Mucosa of rectum (tissue), 2 donors: ENCODE results near the gene LMX1A.

ENCODE experiments used
- H3K27ac ChIP-seq, 2 donors: one replicate each; pipeline ENCODE4 v1.7.0; 2013; ENCODE audit warnings: inconsistent platforms in 2 of 2, low read depth in 2 of 2, low read length in 2 of 2
- H3K27me3 ChIP-seq, 2 donors: one replicate each; pipeline ENCODE4 v1.7.0; 2013; ENCODE audit warnings: low read length in 2 of 2; ENCODE audit not compliant: control insufficient read depth in 2 of 2, insufficient read depth in 2 of 2
- H3K36me3 ChIP-seq, 2 donors: one replicate each; pipeline ENCODE4 v1.7.0; 2013; ENCODE audit warnings: low read length in 2 of 2; ENCODE audit not compliant: control insufficient read depth in 2 of 2, insufficient read depth in 2 of 2
- H3K4me1 ChIP-seq, 2 donors: one replicate each; pipeline ENCODE4 v1.7.0; 2013; ENCODE audit warnings: low read length in 2 of 2, mild to moderate bottlenecking in 1 of 2; ENCODE audit not compliant: control insufficient read depth in 2 of 2, insufficient read depth in 2 of 2
- H3K4me3 ChIP-seq, 2 donors: one replicate each; pipeline ENCODE4 v1.7.0; 2013; ENCODE audit warnings: low read length in 2 of 2
- H3K9ac ChIP-seq, 2 donors: one replicate each; pipeline ENCODE4 v1.7.0; 2013; ENCODE audit warnings: low read length in 2 of 2, low read depth in 1 of 2, mild to moderate bottlenecking in 1 of 2
- H3K9me3 ChIP-seq, 2 donors: one replicate each; pipeline ENCODE4 v1.7.0; 2013; ENCODE audit warnings: low read length in 2 of 2; ENCODE audit not compliant: control insufficient read depth in 2 of 2
- donor health status: healthy.
- donor health status: Normal muscosa, but diverticular disease.

Gene LMX1A

GRCh38 chr1:165276314-165276713, 80.2 kb downstream of the LMX1A start:
- Histone ChIP-seq H3K9me3 (no peaks in the 10 kb centered on the region), H3K27me3 (no peaks in the 10 kb centered on the region), H3K4me1 (no peaks in the 10 kb centered on the region), H3K9ac (no peak overlapping the region), H3K4me3 (no peak overlapping the region), H3K27ac (no peak overlapping the region), H3K36me3 (no peaks in the 10 kb centered on the region)

- no peaks in the 10 kb centered on the region for H3K4me1 ChIP-seq
- no peak overlapping the region for H3K9ac ChIP-seq
- no peaks in the 10 kb centered on the region for H3K27me3 ChIP-seq
- H3K4me3 ChIP-seq, result no peak overlapping the region
- no peak overlapping the region for H3K27ac ChIP-seq
- no peaks in the 10 kb centered on the region for H3K36me3 ChIP-seq
- no peaks in the 10 kb centered on the region for H3K9me3 ChIP-seq
These were observed 91.2 kb downstream of the LMX1A start for GRCh38 chr1:165265196-165265838.

- Histone ChIP-seq H3K4me3 (no peak overlapping the region), H3K4me1 (no peaks in the 10 kb centered on the region), H3K27ac (no peak overlapping the region), H3K36me3 (no peaks in the 10 kb centered on the region), H3K9ac (no peak overlapping the region), H3K9me3 (no peaks in the 10 kb centered on the region), H3K27me3 (no peaks in the 10 kb centered on the region)
These were observed 96.6 kb downstream of the LMX1A start for GRCh38 chr1:165259706-165260428.

GRCh38 chr1:165259236-165259635, 97.3 kb downstream of the LMX1A start:
- Histone ChIP-seq H3K4me1 (no peaks in the 10 kb centered on the region), H3K27ac (no peak overlapping the region)

GRCh38 chr1:165257969-165258459, 98.5 kb downstream of the LMX1A start:
- H3K9ac ChIP-seq, result no peak overlapping the region

More at GRCh38 chr1:165259236-165259635, 97.3 kb downstream of the LMX1A start:
- no peaks in the 10 kb centered on the region for H3K36me3 ChIP-seq
- H3K27me3 ChIP-seq, result no peaks in the 10 kb centered on the region
- no peaks in the 10 kb centered on the region for H3K9me3 ChIP-seq
- H3K4me3 ChIP-seq, result no peak overlapping the region
- H3K9ac ChIP-seq, result no peak overlapping the region

GRCh38 chr1:165254896-165255625, 101.5 kb downstream of the LMX1A start:
- no peak overlapping the region for H3K9ac ChIP-seq
- H3K27me3 ChIP-seq, result no peaks in the 10 kb centered on the region
- H3K9me3 ChIP-seq, result no peaks in the 10 kb centered on the region
- no peaks in the 10 kb centered on the region for H3K36me3 ChIP-seq
- H3K27ac ChIP-seq, result no peak overlapping the region
- no peak overlapping the region for H3K4me3 ChIP-seq
- no peaks in the 10 kb centered on the region for H3K4me1 ChIP-seq

More at GRCh38 chr1:165257969-165258459, 98.5 kb downstream of the LMX1A start:
- H3K4me1 ChIP-seq, result no peaks in the 10 kb centered on the region
- H3K9me3 ChIP-seq, result no peaks in the 10 kb centered on the region
- no peaks in the 10 kb centered on the region for H3K36me3 ChIP-seq
- H3K27me3 ChIP-seq, result no peaks in the 10 kb centered on the region
- H3K27ac ChIP-seq, result no peak overlapping the region
- no peak overlapping the region for H3K4me3 ChIP-seq

GRCh38 chr1:165254376-165254775, 102.1 kb downstream of the LMX1A start:
- Histone ChIP-seq H3K36me3 (no peaks in the 10 kb centered on the region), H3K9ac (no peak overlapping the region), H3K9me3 (no peaks in the 10 kb centered on the region), H3K4me3 (no peak overlapping the region), H3K27me3 (no peaks in the 10 kb centered on the region), H3K27ac (no peak overlapping the region), H3K4me1 (no peaks in the 10 kb centered on the region)

GRCh38 chr1:165253818-165254254, 102.7 kb downstream of the LMX1A start:
- Histone ChIP-seq H3K4me1 (no peaks in the 10 kb centered on the region), H3K4me3 (no peak overlapping the region), H3K36me3 (no peaks in the 10 kb centered on the region), H3K27ac (no peak overlapping the region), H3K9ac (no peak overlapping the region), H3K27me3 (no peaks in the 10 kb centered on the region), H3K9me3 (no peaks in the 10 kb centered on the region)

- Histone ChIP-seq H3K27ac (no peak overlapping the region), H3K9ac (no peak overlapping the region), H3K27me3 (no peaks in the 10 kb centered on the region), H3K4me3 (no peak overlapping the region), H3K36me3 (no peaks in the 10 kb centered on the region), H3K4me1 (no peaks in the 10 kb centered on the region), H3K9me3 (no peaks in the 10 kb centered on the region)
These were observed 107.4 kb downstream of the LMX1A start for GRCh38 chr1:165248969-165249571.
